Effector CD4-positive, alpha-beta T cell (primary cell): Measurements from ENCODE around the gene IL10RB.
"Not testable (repeated sequence)": the region's sequence is repeated elsewhere in the genome, so short reads cannot be mapped to it uniquely, and the experiment has no call there.

Experiments used
- DNase-seq: peaks from one replicate; pipeline ENCODE4 v3.0.0-alpha.2; 2020

The IL10RB gene

GRCh38 chr21:33241846-33242245, 24.3 kb upstream of the IL10RB start:
- no peak for DNase-seq

DNA sequence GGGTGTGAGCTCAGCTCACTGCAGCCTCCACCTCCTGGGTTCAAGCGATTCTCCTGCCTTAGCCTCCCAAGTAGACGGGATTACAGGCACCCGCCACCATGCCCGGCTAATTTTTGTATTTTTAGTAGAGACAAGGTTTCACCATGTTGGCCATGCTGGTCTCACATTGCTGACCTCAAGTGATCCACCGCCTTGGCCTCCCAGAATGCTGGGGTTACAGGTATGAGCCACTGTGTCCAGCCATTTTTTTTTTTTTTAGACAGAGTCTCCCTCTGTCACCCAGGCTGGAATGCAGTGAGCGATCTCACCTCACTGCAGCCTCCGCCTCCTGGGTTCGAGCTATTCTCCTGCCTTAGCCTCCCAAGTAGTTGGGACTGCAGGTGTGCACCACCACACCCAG, 23.3 kb upstream of the IL10RB start:
- DNase-seq = not testable (repeated sequence)

DNA sequence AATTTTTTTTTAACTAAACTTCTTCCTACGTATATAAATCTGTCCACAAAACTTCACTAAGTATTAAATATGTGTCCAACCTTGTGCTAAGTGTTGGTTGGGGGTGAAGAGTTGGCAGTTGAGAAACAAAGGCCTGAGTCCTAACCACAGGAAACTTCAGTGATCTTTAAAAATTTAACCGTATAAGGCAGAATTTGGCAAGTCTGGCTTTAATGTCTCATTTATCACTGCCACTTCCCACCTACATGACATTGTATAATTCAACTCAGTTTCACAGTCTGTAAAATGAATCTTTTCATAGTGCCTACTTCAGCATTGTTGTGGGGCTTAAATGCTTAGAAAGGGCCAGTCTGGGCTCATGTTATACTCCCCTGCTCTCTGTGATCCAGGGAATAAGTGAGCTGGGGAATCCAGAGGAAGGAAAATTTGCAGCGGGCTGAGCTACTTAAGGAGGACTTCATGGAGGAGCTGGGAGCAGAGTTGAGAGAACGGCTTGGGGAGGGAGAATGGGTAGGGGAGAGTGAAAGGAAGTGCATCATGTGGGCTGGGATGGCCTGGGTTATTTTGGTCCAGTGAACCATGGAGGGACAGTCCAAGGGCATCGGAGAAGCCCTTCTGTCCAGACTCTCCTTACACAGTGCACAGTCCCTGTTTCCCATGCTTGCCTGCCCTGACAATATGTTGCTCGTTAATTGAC, 21.9 kb upstream of the IL10RB start:
- DNase-seq = no peak

GRCh38 chr21:33244779-33245105, 21.4 kb upstream of the IL10RB start:
- no peak for DNase-seq

DNA sequence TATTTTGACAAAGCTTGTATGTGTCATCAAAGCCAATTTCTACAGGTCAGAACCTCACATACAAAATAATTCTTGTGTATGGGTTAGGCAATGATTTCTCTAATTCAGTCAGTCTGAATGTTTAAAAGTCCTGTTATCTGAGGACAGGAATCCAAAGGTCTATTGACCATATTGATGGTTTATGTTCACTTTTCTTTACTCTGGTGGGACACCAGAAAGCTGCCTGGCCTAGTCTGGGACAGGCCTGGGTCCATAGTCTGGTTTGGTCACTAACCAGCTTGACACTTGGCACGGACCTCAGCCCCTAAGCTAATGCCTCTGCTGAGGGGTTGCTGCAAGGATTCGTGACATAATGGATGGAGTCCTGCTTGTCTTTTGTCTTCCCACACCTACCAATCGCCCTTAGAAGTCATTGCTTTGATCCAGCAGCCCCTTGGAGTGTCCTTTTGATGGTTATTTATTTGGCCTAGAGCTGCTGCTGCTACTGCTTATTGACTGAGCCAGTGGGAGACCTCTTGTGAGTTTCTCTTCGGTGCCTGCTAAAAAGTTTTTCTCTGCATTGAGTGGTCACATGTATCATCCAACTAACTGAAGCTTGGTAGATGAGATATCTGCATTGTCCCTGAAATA, 20.8 kb upstream of the IL10RB start:
- no peak for DNase-seq

- no peak for DNase-seq
Observed at GRCh38 chr21:33246506-33246905, 19.7 kb upstream of the IL10RB start.

DNA sequence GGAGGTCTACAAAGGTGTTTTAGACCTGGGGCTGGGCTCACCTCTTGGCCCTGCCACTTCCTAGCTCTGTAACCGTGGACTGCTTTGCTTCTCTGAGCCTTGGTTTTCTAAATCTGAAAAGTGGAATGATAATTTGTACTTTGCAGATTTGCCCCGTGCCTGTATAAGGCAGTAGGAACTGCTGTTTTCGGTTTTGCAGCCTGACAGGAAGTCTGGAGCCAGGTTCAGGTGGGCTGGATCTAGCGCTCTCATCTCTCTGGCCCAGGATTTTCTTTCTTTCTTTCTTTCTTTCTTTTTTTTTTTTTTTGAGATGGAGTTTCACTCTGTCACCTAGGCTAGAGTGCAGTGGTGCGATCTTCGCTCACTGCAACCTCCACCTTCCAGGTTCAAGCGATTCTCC, 19.2 kb upstream of the IL10RB start:
- no peak for DNase-seq

GRCh38 chr21:33247599-33247998, 18.6 kb upstream of the IL10RB start:
- DNase-seq = no peak

DNA sequence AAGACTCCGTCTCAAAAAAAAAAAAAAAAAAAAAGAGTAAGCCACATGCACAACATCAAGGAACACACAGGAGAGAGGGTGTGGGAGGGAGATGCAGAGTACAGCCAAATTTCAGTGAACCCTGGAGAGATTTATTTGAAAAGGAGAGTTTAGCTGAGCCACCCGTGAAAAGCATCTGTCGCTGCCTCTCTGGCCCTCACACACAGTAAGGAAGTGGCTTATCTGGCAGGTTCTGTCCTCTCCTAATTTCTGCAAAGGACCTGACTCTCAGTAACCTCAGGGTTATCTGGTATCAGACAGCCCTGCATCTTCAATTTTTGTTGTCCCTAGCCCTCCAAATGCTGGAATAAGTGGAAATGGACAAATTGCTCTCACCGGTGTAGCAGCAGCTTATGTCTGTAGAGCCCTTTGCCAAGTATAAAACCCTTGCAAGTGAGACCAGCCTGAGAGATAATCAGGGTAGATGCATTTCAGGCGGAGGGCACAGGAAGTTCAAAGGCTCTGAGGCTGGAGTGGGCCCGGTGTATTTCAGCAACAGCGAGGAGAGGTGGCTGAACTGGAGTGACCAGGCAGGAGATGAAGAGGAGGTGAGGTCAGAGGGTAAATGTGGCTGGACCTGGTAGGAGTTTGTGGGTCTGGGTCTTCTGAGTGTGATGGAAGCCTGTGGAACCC, 16.7 kb upstream of the IL10RB start:
- no peak for DNase-seq

- no peak for DNase-seq
Observed at GRCh38 chr21:33251119-33251518, 15.0 kb upstream of the IL10RB start.

GRCh38 chr21:33253382-33253781, 12.8 kb upstream of the IL10RB start:
- not testable (repeated sequence) for DNase-seq

GRCh38 chr21:33254766-33255165, 11.4 kb upstream of the IL10RB start:
- no peak for DNase-seq

DNA sequence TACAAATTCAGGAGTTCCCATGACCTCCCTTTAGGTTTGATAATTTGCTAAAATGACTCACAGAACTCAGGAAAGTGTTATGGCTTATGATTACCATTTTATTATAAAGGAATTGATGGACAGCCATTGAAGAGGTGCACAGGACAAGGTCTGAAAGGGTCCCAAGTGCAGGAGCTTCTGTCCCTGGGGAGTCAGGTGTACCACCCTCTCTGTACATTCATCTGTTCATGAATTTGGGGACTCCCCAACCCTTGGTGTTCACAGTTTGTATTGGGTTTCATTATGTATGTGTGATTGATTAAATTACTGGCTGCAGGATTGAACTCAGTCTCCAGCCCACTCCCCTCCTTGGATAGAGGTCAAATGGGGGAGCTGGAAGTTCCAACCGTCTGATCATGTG, 10.8 kb upstream of the IL10RB start:
- DNase-seq = no peak

DNA sequence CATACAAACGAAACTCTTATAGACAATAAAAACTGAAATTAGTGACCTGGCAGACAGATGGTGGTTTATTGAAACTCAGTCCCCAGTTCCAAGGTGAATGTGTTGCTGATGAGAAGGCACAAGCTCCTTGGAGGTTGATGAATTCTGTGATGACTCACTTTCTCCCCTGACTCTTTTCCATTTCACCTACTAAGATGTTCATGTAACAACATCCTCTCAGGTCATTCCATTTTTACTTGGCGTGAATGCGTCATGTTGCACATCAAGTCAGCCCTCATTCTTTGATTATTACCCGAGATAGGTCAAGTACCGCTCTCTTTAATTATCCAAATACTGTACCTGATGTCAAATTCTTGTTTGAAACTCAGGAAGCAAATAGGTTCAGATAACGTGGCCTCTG, 10.1 kb upstream of the IL10RB start:
- DNase-seq = no peak

DNA sequence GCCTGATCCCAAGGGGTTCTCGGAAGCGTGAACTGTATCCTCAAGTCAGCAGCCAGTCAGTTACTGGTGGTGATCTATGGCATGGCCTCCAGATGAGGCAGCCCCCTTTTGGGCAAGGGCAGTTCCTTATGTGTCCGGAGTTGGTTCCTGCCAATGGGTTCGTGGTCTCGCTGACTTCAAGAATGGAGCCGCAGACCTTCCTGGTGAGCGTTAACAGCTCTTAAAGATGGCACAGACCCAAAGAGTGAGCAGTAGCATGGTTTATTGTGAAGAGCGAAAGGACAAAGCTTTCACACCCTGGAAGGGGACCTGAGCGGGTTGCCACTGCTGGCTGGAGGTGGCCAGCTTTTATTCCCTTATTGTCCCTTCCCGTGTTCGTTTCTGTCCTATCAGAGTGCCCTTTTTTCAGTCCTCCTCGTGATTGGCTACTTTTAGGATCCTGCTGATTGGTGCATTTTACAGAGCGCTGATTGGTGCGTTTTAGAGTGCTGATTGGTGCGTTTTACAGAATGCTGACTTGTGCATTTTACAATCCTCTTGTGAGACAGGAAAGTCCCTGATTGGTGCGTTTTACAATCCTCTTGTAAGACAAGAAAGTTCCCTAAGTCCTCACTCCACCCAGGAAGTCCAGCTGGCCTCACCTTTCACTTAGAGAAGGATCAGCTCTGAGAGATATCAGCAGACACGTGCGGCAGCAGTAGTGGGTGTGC, 8.9 kb upstream of the IL10RB start:
- DNase-seq = no peak

DNA sequence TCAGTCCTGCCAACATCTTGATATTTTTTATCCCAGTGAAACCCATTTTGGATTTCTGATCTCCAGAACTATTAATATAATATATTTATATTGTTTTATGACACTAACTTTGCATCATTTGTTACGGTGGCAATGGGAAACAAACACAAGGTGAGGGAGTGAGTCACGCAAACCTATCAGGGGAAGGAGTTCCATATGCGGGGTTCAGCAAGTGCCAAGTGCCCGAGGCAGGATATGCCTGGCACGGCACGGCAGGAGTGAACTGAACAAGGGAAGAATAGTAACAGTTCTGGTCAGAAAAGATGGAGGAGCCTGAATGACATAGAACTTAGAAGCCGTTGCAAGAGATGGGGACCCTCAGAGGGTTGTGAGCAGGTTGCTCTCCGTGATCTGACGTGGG, 7.7 kb upstream of the IL10RB start:
- no peak for DNase-seq

GRCh38 chr21:33259428-33259827, 6.7 kb upstream of the IL10RB start:
- DNase-seq = no peak

DNA sequence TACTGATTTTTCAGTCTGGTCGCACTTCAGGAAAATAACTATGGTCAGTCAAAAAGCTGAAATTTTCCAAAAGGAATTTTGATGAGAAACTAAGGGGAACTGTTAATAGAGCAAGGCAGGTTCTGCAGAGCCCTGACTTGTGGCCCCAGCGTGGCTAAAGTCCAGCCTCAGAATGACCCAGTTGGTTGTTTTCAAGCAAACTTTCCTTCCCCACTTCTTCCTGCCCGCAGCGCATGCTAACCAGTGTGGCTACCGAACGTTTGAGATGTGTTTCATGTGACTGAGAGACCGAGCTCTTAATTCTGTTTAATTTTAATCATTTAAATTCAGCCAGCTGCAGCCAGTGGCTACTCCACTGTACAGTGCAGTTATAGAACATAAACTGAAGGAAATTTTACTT, 6.2 kb upstream of the IL10RB start:
- DNase-seq = no peak

- no peak for DNase-seq
Observed at GRCh38 chr21:33261635-33262034, 4.5 kb upstream of the IL10RB start.

DNA sequence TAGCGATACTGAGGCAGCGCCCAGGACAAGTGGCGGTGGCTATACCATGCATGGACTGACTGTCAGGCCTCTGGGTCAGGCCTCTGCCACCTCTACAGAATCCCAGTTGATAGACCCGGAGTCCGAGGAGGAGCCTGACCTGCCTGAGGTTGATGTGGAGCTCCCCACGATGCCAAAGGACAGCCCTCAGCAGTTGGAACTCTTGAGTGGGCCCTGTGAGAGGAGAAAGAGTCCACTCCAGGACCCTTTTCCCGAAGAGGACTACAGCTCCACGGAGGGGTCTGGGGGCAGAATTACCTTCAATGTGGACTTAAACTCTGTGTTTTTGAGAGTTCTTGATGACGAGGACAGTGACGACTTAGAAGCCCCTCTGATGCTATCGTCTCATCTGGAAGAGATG, 3.2 kb upstream of the IL10RB start:
- no peak for DNase-seq

- DNase-seq = no peak
Observed at GRCh38 chr21:33264561-33264960, 1.6 kb upstream of the IL10RB start.

DNA sequence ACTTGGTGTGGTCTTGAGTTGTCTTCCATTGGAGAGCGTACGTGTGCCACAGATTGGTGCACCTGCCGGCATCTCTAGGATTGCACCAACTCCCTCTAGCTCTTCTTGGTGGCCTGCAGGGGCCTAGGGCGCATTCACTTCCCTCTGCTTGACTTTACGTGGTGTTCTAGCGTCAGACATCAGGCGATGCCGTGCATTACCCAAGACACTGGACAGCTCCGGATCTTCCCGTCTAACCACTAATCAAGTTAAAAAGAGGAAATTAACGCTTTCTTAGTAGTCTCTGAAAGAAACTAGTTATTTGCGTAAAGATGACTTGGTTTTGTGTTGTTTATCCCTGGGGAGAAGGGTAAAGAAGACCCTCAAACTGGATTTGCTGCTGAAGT, 510 bp upstream of the IL10RB start:
- peak; percentile 25 for DNase-seq

- peak; percentile 15 for DNase-seq
Observed at GRCh38 chr21:33266789-33267135, 595 bp downstream of the IL10RB start.

DNA sequence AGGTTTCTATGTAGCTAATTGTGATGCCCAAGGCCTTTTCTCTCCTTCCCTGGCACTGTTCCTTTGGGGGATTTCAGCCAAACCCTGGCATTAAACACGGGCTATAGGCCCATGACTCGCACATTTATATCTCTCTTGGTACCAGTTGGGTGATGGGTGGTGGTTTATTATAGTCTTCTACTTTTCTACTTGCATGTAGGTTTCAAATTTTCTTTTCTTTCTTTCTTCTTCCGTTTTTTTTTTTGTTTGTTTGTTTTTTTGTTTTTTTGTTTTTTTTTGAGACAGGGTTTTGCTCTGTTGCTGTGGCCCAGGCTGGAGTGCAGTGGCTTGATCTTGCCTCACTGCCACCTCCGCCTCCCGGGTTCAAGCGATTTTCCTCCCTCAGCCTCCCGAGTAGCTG, 1.1 kb downstream of the IL10RB start:
- DNase-seq = no peak
